Kidney (tissue), 14 donors: ENCODE measurements around the gene RUNDC3A. TPM values are rescaled to one million over a fixed set of nuclear protein-coding genes. Genes with fewer than 3 reads are reported as not detected.

ENCODE experiments used
- DNase-seq, 5 donors: peaks; one replicate each; pipeline ENCODE4 v3.0.0-alpha.2; 2013 to 2020
- FAIRE-seq: peaks from 2 replicates; lab custom pipeline; 2012; peaks lifted over from hg19 to GRCh38; lab: Jason Lieb, UNC
- H3K27ac ChIP-seq, 2 donors: one replicate each; pipeline ENCODE4 v1.7.0; 2013; ENCODE audit warnings: low read depth in 2 of 2, low read length in 2 of 2, inconsistent platforms in 1 of 2
- H3K27me3 ChIP-seq: one replicate; pipeline ENCODE4 v1.7.1; 2013; ENCODE audit warnings: low read length, inconsistent platforms; ENCODE audit not compliant: control insufficient read depth, insufficient read depth
- H3K36me3 ChIP-seq, 3 donors: one replicate each; pipeline versions ENCODE4 v1.7.0 to v1.7.1; 2013; ENCODE audit warnings: low read length in 3 of 3, control low read depth in 1 of 3, inconsistent platforms in 1 of 3; ENCODE audit not compliant: insufficient read depth in 3 of 3, control insufficient read depth in 2 of 3
- H3K4me1 ChIP-seq, 3 donors: one replicate each; pipeline versions ENCODE4 v1.7.0 to v1.7.1; 2013; ENCODE audit warnings: low read length in 3 of 3, inconsistent platforms in 1 of 3, low read depth in 1 of 3; ENCODE audit not compliant: control insufficient read depth in 2 of 3, insufficient read depth in 2 of 3
- H3K4me3 ChIP-seq, 3 donors: one replicate each; pipeline versions ENCODE4 v1.7.0 to v1.8.1; 2013; ENCODE audit warnings: low read length in 3 of 3, control low read depth in 1 of 3, inconsistent platforms in 1 of 3
- H3K9ac ChIP-seq, 3 donors: one replicate each; pipeline versions ENCODE4 v1.7.0 to v1.7.1; 2013; ENCODE audit warnings: low read length in 3 of 3, control low read depth in 1 of 3, inconsistent platforms in 1 of 3
- H3K9me3 ChIP-seq, 3 donors: one replicate each; pipeline versions ENCODE4 v1.7.0 to v1.7.1; 2013; ENCODE audit warnings: low read length in 3 of 3, control low read depth in 1 of 3, inconsistent platforms in 1 of 3; ENCODE audit not compliant: control insufficient read depth in 2 of 3, insufficient read depth in 1 of 3
- CTCF ChIP-seq: IDR thresholded peaks from 3 replicates; pipeline ENCODE4 v1.5.1; 2012; ENCODE audit warnings: mild to moderate bottlenecking, moderate library complexity, borderline replicate concordance; ENCODE audit not compliant: insufficient read depth; ENCODE audit errors: extremely low read depth
- intact Hi-C: fragments of 100-400 bp; cut with DNase I; formaldehyde crosslinking; loops from one replicate; pipeline ENCODE4 v1.11.1; 2022
- polyA plus RNA-seq: library from polyadenylated mRNA; stranded (reverse); fragments of 350-450 nt; fragmentation: Illumina TruSeq; extraction: RNeasy Lipid Tissue Mini Kit (QIAGEN cat#74804); gene quantifications from one replicate; pipeline ENCODE4 v1.2.3, GENCODE V29; 2014; ENCODE audit warnings: low read depth, low replicate concordance; ENCODE audit not compliant: insufficient read depth
- total RNA-seq: library from RNA; stranded (reverse); fragmentation: NEBNext Ultra II Directional; extraction: Animal tissue kit (Norgen Biotek cat#: 25700); gene quantifications from one replicate; pipeline ENCODE4 v1.2.1, GENCODE V29; 2021
- donor health status: control.
- donor health status: control.
- donor health status: control.
- donor health status: control.
- donor health status: control.
- donor health status: DM: yes; HTN: yes; CAD: no.
- donor health status: Normal renal cell carcinoma (clear cell type).

The RUNDC3A gene
- total and polyA plus RNA-seq, 2 donors from 2014 or later, result 2.2 to 6.4 TPM

DNA sequence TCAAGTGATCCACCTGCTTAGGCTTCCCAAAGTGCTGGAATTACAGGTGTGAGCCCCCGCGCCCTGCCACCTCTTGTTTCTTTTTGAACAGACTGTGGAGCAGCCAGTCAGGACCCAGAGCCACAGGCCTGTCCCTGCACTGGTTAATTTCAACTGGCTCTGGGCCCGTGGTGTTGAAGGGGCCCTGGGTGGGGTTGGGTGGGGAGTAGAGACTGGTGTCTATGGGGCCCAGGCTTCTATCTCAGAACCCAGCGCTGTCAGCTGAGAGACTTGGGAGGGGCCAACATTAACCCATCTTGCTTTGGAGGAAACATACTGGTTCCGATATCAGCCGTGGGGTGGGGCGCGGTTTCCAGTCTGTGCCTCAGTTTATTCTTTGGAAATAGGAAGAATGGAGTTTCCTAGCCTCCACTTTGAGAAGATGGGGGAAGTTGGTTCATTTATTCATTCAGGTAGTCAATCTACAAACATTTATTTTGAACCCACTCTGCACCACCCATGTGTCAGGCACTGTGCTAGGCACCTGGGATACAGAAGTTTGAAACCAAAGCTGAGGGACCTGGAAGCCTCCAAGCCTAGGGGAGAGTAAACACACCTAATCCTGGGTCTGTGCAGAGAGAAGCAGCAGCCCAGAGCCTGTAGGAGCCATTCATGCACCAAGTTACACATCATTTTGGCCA is 24.9 kb upstream of the RUNDC3A start:
- Histone ChIP-seq H3K9me3 (no peaks in the 10 kb centered on the region), H3K9ac (no peak overlapping the region), H3K4me3 (no peak overlapping the region), H3K36me3 (no peaks in the 10 kb centered on the region), H3K27ac (no peak overlapping the region), H3K27me3 (no peaks in the 10 kb centered on the region), H3K4me1 (peaks cover 0 to 11% (median 0%) of the 10 kb centered on the region in 3 donors)
- FAIRE-seq (no peak), DNase-seq (no peak)
- intact Hi-C loops, result no loop called here
- no peak for TF ChIP-seq CTCF

DNA sequence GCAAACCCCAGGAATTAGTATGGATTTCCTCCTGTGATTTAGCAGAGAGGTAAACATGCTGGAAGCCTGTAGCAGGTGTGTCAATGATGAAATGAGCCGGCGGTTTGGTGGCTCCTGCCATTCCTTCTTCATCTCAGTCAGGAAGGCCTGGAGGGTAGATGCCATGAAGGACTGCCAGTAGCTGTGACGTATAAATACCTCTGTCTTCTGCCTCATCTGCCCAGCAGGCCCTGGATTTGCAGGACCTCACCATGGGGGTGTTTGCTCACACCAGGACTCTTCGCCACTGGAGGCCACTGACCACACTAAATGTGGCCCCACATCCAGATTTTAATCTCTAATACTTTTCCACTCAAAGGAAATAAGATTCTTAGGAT is 24.4 kb upstream of the RUNDC3A start:
- Histone ChIP-seq H3K4me1 (peaks cover 0 to 11% (median 0%) of the 10 kb centered on the region in 3 donors), H3K9ac (no peak overlapping the region), H3K4me3 (no peak overlapping the region), H3K27me3 (no peaks in the 10 kb centered on the region), H3K9me3 (no peaks in the 10 kb centered on the region), H3K36me3 (no peaks in the 10 kb centered on the region), H3K27ac (no peak overlapping the region)
- TF ChIP-seq CTCF, result no peak
- intact Hi-C loops, result no loop called here
- DNase-seq (no peak), FAIRE-seq (no peak)

DNA sequence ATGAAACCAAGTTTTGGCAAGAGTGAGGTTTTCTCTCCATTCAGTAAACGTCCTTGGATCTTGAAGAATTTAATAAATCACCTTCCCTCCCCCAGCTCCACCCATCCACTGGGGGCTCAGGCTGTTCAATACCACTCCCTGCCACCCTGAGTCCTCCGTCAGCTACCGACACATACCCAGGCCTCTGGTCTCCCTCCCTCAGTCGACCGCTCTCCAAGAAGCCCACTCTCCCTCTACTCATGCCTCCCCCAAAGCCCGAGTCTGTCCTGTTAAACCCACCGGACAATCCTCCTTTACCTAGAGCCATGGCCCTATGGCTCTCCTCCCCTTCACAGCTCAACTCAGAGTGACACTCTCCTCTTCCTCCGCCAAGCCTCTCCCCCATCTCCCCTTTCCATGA is 20.8 kb upstream of the RUNDC3A start:
- no peaks in the 10 kb centered on the region for H3K9me3 ChIP-seq
- H3K27ac ChIP-seq, result no peak overlapping the region
- intact Hi-C loops, result no loop called here
- H3K9ac ChIP-seq, result no peak overlapping the region
- TF ChIP-seq CTCF, result no peak
- H3K4me1 ChIP-seq, result no peaks in the 10 kb centered on the region
- no peaks in the 10 kb centered on the region for H3K27me3 ChIP-seq
- FAIRE-seq (no peak), DNase-seq (no peak)
- H3K36me3 ChIP-seq, result no peaks in the 10 kb centered on the region
- H3K4me3 ChIP-seq, result no peak overlapping the region
